ENCODE results near the gene CDK7.
"Not testable (repeated sequence)": the region's sequence is repeated elsewhere in the genome, so short reads cannot be mapped to it uniquely, and the experiment has no call there.

The CDK7 gene

DNA sequence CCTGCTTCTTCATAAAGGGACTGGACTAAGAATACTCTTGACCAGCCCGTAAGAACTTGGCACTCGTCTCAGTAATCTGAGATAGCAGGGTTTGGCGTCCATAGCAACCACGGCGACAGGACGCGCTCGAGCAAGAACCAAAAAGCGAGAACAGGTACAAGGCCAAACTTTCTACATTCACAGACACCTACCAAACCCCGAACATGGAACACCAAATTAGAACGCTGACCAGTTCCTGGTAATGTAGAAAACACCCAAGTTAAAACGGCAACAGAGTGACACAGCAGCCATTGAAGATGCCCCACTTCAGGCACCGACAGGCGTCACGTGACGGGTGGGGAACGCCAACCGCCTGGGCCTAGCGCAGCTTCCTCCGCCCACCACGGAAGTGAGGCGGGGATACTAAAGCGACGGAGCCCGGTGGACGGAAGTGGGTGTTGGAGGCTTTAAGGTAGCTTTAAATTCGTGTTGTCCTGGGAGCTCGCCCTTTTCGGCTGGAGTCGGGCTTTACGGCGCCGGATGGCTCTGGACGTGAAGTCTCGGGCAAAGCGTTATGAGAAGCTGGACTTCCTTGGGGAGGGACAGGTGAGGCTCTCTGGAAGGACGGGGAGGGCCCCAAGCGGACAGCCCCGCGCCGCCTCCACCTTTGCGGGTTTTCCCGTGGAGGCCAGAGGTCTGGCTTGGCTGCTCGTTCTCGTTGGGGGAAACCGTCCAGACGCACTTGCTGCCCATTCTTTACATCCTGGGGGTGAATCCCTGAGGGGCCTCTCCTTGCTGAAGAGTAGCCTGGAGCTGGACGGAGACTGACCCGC lies at the start of gene CDK7:
Gene CDK7, plus strand, starts transcription at position 430 of the 812 bp plus-strand sequence. Its CDS starts 90 bp downstream, at position 520.
- peak; percentile 98 for DNase-seq

DNA sequence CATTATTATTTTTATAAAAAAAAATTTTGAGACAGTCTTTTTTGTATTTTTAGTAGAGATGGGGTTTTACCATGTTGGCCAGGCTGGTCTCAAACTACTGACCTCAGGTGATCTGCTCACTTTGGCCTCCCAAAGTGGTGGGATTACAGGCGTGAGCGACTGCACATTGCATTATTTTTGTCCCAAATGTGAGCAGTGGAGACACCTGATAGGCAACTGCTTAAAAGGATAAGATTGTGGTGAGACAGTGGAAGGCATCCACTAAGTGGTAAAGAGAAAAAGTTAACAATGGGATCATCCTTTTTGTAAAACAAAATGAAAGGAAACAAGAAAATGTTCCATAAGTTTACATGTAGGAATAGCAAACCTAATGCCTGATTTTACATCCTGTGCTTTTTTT lies 47.3 kb upstream of the CDK7 start:
- DNase-seq: peak; percentile 38

DNA sequence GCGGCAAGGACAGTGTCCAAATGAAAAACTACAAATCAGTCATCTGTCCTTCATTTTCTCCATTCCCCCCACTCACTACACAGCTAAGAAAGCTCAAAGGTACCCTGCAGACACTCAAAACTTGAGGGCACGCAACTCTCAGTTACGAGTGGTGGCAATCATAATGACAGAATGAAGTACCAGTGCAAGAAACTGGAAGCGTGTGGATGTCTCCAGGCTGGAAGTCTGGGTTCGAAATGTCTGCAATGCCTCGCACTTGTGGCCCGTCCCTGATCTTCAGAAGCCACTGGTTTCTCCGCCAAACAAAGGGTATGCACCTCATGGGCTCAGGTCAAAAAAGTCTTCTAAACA lies 45.9 kb upstream of the CDK7 start:
- no peak for DNase-seq

DNA sequence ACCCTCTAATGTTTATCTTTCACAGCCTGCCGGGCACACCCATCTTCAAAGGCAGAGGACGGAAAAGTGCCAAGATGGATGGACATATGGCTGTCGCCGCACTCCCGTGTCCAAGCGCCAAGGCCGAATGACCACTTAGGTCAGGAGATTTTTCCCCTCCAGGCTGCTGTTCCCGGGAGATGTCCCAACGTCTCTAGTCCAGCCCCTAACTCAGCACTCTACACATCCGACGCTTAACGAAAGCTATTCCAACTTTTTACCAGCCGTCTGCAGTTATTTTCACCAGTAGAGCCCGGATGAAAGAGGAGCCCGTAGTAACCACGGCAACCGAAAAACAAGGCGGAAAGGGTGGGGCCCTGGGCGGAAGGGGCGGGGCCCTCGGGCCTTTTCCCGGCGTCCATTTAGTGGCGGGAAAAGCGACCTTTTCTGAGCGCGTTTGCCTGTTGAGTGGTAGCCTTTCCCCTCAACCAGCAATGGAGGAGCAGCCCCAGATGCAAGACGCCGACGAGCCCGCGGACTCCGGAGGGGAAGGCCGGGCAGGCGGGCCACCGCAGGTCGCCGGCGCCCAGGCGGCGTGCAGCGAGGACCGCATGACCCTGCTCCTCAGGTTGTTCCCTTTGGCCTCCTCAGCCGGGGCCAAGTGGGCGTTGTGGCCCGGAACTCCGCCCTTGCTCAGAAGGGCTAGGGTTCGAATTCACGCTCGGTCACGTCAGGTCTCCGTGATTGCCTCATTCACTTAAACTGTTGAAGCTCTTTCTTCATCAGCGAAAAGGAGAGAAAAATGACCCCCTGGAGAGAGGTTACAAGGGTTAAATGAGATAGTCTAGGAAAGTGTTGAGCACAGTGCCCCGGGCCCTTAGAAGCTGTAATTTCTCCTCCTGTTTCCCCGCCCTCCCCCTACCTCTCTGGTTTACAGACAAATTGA lies 45.3 kb upstream of the CDK7 start, which contains the start of gene CENPH:
Gene CENPH, plus strand, starts transcription at position 422 of the 925 bp plus-strand sequence. Its CDS starts 52 bp downstream, at position 474.
- peak; percentile 97 for DNase-seq

DNA sequence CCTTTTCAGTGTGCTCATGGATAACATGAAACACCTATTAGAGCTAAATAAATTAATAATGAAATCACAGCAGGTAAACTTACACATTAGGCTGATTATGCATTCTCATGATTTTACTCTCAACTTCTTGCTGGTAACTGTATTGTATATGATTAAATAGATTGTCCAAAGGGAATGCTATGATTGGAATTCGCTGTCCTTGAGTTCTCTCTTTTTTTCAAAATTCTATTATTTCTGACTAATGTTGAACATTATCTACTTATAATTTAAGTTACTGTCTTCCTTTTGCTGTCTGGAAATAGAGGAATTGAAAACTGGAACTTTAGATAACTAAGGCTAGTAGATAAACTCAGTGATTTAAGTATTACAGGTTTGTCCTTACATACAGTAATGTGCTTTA lies 32.2 kb upstream of the CDK7 start:
- no peak for DNase-seq

DNA sequence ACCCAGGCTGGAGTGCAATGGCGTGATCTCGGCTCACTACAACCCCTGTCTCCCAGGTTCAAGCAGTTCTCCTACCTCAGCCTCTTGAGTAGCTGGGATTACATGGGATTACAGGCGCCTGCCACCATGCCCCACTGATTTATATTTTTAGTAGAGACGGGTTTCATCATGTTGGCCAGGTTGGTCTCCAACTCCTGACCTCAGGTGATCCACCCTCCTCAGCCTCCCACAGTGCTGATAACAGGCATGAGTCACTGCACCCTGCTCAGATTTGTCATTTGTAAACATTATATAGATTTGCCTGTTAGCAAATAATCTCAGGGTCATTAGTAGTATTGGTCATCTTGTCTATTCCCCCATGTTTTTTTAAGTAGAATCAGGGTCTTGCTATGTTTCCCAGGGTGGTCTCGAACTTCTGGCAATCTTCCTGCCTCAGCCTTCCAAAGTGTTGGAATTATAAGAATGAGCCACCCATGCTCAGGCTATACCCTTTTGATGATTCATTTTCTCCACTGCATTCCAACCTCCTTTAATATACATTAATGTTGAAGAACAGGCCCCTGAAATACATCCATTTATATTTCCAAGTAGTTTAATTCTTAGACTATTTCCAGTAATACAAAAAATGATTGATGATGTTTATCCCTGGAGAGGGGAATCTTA lies 28.0 kb upstream of the CDK7 start:
- DNase-seq: no peak

DNA sequence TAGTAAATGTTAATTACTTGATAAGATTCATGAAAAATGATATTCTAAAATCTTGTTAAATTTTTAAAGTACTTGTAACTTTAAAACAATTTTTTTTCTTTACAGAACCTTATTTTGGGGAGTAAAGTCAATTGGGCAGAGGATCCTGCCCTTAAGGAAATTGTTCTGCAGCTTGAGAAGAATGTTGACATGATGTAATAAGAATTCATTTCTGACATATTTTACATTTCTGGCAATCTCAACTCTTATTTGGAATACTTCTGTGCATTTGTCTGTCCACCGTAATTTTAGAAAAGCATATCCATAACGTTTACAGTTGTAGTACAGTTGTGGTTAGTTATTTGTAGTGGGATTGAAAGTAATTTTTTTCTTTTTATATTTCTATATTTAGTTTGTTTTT lies 25.1 kb upstream of the CDK7 start:
- no peak for DNase-seq

DNA sequence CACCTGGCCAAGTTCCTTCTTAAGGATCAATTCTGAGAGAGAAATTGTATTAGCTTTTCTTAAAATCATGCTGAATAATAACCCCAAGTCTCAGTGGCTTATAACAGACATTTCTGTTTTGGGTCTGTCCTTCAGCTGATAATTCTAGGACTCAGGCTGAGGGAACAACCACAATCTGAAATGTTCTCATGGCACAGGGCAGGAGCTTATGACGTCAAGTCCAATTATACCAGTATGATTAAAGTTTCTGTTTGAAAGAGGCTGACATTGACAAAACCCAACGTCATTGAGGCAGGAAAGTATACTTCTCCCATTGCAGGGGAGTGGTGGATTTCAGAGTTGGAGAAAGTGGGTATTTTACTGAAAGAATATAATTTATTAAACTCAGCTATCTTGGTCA lies 23.5 kb upstream of the CDK7 start:
- DNase-seq: no peak

DNA sequence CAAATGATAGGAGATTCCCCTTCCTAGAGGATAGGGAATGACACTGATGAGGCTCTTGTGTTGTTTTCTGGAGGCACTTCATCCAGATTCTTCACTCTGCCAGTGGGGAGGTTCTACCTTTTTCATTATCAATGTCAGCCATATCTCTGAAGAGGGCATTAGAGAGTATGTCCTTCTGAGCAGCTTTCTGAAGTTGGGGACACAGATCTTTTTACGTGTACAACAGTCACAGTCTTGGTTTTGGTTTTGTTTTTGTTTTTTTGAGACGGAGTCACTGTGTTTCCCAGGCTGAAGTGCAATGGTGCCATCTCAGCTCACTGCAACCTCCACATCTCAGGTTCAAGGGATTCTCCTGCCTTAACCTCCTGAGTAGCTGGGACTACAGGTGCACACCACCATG lies 22.7 kb upstream of the CDK7 start:
- no peak for DNase-seq

DNA sequence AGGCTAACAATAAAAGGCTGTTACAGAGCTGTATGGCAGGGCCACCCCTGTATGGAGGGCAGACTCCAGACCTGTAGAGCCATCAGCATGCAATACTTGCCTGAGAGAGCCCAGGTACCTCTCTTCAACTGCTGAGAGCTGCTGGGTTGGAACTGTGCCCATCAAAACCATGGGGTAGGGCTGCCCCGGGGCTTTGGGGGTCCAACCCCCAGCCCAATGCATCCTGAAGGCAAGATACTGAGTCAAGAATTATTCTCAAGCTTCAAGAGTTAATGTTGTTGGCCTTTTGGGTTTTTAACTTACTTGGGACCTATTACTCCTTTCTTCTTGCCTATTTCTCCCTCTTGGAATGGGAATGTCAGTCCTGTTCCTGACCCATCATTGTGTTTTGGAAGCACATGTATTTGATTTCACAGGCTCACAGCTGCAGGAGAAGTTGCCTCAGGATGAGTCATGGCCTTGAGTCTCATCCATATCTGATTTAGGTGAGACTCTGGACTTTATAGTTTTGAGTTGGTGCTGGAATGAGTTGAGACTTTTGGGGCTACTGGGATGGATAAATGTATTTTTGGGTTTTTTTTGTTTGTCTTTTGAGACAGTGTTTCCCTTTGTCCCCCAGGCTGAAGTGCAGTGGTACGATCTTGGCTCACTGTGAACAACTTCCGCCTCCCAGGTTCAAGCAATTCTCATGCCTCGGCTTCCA lies 21.0 kb upstream of the CDK7 start:
- peak; percentile 19 for DNase-seq

DNA sequence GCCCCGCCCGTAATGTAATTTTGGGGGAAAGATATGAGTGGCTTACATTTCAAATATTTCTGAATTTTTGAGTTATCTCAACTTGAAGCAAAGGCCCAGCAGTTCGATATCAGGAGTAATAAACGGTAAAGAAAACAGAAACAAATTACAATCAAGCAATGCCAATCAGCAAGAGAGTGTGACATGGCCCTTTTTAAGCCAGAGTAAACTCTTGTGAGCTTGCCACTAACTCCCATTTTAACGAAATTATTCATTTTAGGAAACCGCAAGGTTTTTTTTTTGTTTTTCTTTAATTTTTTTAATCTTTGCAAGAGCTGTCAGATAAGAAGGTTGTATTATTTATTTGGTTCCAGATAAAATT lies 17.6 kb upstream of the CDK7 start:
- DNase-seq: peak; percentile 55

DNA sequence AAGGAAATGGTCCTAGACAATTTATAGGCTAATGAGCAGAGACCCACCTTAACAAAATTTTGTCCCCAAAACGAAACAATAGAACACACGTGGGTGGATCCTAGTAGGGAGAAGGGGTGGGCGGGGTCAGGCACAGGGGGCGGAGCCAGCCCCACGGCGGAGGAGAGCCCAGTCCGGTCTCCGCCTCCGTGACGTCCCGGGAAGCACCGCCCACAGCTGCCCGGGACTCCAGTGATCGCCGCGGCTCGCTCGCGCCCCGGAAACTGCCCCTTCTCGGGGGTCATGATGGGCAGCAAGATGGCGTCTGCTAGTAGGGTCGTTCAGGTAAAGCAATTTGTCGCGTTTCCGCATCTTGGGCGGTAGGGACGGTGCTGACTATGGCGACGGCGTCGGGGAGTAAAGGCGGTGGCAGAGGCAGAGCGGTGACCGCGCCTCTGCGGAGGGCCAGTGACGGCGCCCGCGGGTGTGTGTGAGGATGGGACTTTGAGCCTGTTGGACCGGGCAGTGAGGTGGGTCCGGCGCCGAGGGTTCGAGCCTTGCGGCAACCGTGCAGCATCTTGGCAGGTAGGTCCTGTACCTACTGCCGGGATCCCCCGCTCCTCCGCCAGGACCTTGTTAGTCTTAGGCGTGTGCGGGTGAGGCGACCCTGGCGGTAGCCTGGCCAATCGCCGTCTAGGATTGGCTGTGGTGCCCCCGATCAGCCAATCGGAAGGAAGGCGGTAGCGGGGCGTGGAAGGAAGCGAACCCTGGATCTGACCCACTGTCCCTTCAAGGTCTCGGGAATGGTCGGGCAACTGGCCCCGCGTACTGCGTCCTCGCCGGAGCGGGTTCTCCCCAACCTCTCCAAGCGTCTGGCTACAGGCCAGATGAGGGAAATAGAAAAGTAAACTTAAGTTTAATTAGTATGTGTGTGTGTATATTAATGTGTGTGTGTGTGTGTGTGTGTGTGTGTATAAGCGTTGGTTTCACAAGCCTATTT lies 16.8 kb upstream of the CDK7 start:
- peak; percentile 98 for DNase-seq

DNA sequence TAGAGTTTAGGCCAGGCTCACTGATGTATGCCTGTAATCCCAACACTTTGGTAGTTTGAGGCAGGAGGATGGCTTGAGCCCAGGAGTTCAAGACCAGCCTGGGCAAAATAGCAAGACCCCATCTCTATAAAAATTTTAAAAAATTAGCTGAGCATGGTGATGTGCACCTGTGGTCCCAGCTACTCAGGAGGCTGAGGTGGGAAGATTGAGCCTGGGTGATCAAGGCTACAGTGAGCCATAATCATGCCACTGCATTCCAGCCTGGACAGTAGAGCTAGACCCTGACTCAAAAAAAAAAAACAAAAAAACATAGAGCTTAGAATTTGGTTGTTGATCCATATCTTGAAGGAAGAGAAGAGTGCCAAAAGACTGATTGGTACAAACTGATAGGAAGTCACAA lies 14.7 kb upstream of the CDK7 start:
- no peak for DNase-seq

DNA sequence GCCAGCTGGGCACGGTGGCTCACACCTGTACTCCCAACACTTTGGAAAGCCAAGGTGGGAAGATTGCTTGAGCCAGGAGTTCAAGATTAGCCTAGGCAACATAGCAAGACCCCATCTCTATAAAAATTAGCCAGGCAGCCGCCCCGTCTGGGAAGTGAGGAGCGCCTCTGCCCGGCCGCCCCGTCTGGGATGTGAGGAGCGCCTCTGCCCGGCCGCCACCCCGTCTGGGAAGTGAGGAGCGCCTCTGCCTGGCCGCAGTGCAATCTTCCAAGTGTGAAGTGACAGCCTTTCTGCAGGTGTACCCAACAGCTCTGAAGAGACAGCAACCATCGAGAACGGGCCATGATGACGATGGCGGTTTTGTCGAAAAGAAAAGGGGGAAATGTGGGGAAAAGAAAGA lies 14.3 kb upstream of the CDK7 start:
- not testable (repeated sequence) for DNase-seq

DNA sequence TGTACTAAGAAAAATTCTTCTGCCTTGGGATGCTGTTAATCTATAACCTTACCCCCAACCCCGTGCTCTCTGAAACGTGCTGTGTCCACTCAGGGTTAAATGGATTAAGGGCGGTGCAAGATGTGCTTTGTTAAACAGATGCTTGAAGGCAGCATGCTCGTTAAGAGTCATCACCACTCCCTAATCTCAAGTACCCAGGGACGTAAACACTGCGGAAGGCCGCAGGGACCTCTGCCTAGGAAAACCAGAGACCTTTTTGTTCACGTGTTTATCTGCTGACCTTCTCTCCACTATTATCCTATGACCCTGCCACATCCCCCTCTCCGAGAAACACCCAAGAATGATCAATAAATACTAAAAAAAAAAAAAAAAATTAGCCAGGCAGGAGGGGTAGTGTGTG lies 13.9 kb upstream of the CDK7 start:
- DNase-seq: not testable (repeated sequence)

DNA sequence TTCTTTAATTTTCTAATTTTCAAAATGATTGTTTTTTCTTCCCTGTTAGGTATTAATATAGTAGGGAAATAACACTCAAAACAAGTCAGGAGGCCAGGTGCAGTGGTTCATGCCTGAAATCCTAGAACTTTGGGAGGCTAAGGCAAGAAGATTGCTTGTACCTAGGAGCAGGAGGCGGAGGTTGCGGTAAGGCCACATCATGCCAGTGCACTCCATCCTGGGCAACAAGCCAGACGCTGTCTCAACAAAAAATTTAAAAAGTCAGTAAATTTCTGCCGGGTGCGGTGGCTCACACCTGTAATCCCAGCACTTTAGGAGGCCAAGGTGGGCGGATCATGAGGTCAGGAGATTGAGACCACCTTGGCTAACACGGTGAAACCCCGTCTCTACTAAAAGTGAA lies 10.2 kb upstream of the CDK7 start:
- DNase-seq: no peak

DNA sequence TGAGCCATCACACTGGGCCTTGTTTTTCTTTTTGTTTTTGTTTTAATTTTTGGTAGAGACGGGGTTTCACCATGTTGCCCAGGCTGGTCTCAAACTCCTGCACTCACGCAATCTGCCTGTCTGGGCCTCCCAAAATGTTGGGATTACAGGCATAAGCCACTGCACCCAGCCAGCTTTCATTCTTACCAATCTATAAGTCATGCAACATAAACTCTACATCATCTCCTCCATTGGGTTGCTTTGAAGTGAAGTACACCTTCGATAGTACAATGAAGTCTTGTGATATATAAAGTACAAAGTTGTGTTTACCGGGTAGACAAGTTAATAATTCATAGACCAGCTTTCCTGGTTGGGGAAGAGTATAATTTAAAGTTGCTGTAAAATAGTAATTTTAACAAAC lies 8.8 kb upstream of the CDK7 start:
- no peak for DNase-seq

DNA sequence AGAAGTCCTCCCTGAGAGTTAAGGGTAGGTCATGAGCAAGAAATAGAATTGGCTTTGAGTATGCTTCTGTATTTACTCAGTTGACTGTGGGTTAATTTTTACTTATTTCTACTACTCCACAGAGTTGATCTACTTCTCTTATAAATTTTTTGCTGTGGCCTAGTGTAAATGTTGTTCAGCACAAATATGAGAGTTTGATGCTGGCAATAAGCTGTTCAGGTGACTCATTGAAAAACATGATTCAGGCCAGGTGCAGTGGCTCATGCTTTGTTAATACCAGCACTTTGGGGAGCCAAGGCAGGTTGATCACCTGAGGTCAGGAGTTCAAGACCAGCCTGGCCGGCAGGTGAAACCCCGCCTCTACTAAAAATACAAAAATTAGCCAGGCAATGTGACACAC lies 4.5 kb upstream of the CDK7 start:
- no peak for DNase-seq

DNA sequence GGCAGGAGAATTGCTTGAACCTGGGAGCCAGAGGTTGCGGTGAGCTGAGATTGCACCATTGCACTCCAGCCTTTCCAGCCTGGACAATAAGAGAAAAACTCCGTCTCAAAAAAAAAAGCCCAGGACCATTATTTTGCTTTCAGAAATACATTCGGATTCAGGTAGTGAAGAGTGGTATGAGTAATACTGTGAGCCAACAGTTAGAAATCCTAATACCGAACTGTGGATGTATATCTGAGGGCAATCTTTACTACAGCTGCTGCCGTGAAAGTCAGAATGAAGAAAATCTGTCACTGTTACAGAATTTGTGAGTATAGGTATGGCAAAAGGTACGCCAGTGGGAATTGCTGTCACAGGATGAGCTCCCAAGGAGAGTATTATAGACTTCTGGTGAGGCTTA lies 3.4 kb upstream of the CDK7 start:
- DNase-seq: no peak

DNA sequence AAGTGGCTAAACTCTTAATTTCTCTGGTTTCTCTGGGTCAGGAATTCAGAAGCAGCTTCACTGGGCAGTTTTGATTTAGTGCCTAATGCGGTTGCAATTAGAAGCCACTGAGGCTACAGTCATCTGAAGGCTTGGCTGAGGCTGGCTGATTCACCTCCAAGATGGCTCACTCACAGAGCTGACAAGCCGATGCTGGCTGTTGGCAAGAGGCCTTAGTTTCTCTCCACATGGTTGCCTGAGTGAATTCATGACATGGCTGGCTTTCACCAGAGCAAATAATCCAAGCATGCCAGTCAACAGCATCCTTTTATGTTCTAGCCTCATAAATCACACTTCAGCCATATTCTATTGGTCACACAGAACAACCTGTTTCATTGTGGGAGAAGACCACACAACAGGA lies 2.8 kb upstream of the CDK7 start:
- no peak for DNase-seq

DNA sequence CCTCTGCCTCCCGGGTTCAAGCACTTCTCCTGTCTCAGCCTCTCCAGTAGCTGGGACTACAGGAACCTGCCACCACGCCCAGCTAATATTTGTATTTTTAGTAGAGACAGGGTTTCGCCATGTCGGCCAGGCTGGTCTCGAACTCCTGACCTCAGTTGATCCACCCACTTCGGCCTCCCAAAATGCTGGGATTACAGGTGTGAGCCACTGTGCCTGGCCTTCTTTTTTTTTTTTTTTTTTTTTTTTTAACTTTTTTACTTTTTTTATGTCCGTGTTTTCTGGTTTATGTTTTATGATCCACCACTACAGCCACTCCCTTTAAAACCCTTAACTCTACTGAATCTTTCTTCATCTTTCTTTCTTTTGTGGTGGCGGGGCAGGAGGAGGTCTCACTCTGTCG lies 2.0 kb downstream of the CDK7 start:
- not testable (repeated sequence) for DNase-seq

DNA sequence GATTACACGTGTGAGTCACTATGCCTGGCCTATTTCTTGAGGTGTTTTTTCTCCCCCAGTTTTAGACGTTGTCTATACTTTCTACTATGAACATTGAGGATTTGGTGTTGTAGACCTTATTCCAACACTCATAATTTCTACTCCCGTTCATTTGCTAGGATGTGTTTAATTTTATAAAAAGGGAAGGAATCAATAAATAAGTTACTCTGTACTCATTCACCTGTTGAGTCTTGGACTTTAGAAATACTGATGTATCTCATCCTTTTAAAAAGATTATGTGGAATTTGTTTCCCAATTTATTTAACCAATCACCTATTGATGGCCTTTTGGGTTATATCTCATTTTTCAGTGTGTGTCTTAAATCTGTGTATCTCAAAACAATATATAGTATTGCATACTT lies 3.2 kb downstream of the CDK7 start:
- no peak for DNase-seq
